Thoracic aorta (tissue), 2 donors: ENCODE measurements around the gene PPP3R1. TPM values are rescaled to one million over a fixed set of nuclear protein-coding genes. Genes with fewer than 3 reads are reported as not detected.

Experiments
- ATAC-seq: fragments of 150-250 bp; one replicate; pipeline ENCODE4 v1.8.0; 2017; ENCODE audit warnings: low read depth; ENCODE audit not compliant: insufficient number of reproducible peaks, low FRiP score
- DNase-seq: peaks from one replicate; pipeline ENCODE4 v3.0.0-alpha.2; 2020; ENCODE audit warnings: low spot score
- H3K27ac ChIP-seq, 2 donors: fragments of 200-600 bp; sonication (generic); 1 replicate in 1 of 2; 2 replicates in 1 of 2; pipeline ENCODE4 v1.5.1; 2016; ENCODE audit warnings: mild to moderate bottlenecking in 2 of 2, moderate library complexity in 2 of 2
- H3K27me3 ChIP-seq: fragments of 200-600 bp; sonication (generic); replicated peaks from 2 replicates; pipeline ENCODE4 v1.6.0; 2016; ENCODE audit warnings: mild to moderate bottlenecking; ENCODE audit not compliant: insufficient read depth
- H3K36me3 ChIP-seq: fragments of 200-600 bp; sonication (generic); one replicate; pipeline ENCODE4 v1.5.1; 2016
- H3K4me1 ChIP-seq, 2 donors: fragments of 200-600 bp; sonication (generic); 1 replicate in 1 of 2; 2 replicates in 1 of 2; pipeline versions ENCODE4 v1.5.1 to v1.6.0; 2016; ENCODE audit warnings: low read depth in 2 of 2, mild to moderate bottlenecking in 1 of 2; ENCODE audit not compliant: control insufficient read depth in 1 of 2
- H3K4me3 ChIP-seq: fragments of 200-600 bp; sonication (generic); 2 replicates; pipeline ENCODE4 v1.5.1; 2016; ENCODE audit warnings: mild to moderate bottlenecking
- H3K9me3 ChIP-seq: fragments of 200-600 bp; sonication (generic); 2 replicates; pipeline ENCODE4 v1.5.1; 2016
- CTCF ChIP-seq: fragments of 200-600 bp; sonication (generic); IDR thresholded peaks from one replicate; pipeline ENCODE4 v1.5.1; 2019; ENCODE audit warnings: antibody characterized with exemption
- total RNA-seq, 2 donors: library from RNA; depleted of rRNA; stranded (reverse); fragments of >200 nt; gene quantifications; one replicate each; pipeline versions ENCODE4 v1.1.0 to v1.2.3, GENCODE V29; 2016

The PPP3R1 gene
- total RNA-seq, 2 donors from 2014 or later: 27.1 to 39.3 TPM

GRCh38 chr2:68279691-68280090, 27.4 kb upstream of the PPP3R1 start:
- Histone ChIP-seq H3K4me3 (no peak overlapping the region), H3K4me1 (no peaks in the 10 kb centered on the region), H3K27ac (no peak overlapping the region), H3K36me3 (no peaks in the 10 kb centered on the region), H3K9me3 (no peaks in the 10 kb centered on the region), H3K27me3 (no peaks in the 10 kb centered on the region)
- TF ChIP-seq CTCF: no peak
- no peak for ATAC-seq
- no peak for DNase-seq

GRCh38 chr2:68278169-68278568, 25.8 kb upstream of the PPP3R1 start:
- Histone ChIP-seq H3K4me3 (no peak overlapping the region), H3K9me3 (no peaks in the 10 kb centered on the region), H3K4me1 (no peaks in the 10 kb centered on the region), H3K27ac (no peak overlapping the region), H3K36me3 (no peaks in the 10 kb centered on the region), H3K27me3 (no peaks in the 10 kb centered on the region)
- DNase-seq: no peak
- no peak for ATAC-seq
- no peak for TF ChIP-seq CTCF

GRCh38 chr2:68274022-68274421, 21.7 kb upstream of the PPP3R1 start:
- DNase-seq (no peak), ATAC-seq (no peak)
- Histone ChIP-seq H3K27me3 (no peaks in the 10 kb centered on the region), H3K27ac (no peak overlapping the region), H3K36me3 (no peaks in the 10 kb centered on the region), H3K4me1 (peaks cover 0 to 3% of the 10 kb centered on the region in 2 donors), H3K9me3 (no peaks in the 10 kb centered on the region), H3K4me3 (no peak overlapping the region)
- TF ChIP-seq CTCF: no peak

- ATAC-seq (no peak), DNase-seq (no peak)
- TF ChIP-seq CTCF: no peak
- Histone ChIP-seq H3K27ac (no peak overlapping the region), H3K9me3 (no peaks in the 10 kb centered on the region), H3K4me1 (peaks cover 0 to 3% of the 10 kb centered on the region in 2 donors), H3K36me3 (no peaks in the 10 kb centered on the region), H3K4me3 (no peak overlapping the region), H3K27me3 (no peaks in the 10 kb centered on the region)
These were observed 20.1 kb upstream of the PPP3R1 start for GRCh38 chr2:68272246-68272994.

- DNase-seq: no peak
- no peak overlapping the region for H3K4me3 ChIP-seq
- H3K36me3 ChIP-seq: no peaks in the 10 kb centered on the region
- no peak for TF ChIP-seq CTCF
- H3K9me3 ChIP-seq: no peaks in the 10 kb centered on the region
- H3K27me3 ChIP-seq: no peaks in the 10 kb centered on the region
- no peak for ATAC-seq
- no peaks in the 10 kb centered on the region for H3K4me1 ChIP-seq
- H3K27ac ChIP-seq: no peak overlapping the region
These were observed 14.3 kb upstream of the PPP3R1 start for GRCh38 chr2:68266655-68267054.
